NCI-H510A treated with DMSO at 0.1 percent for 48 hours (cell line): Measurements from ENCODE around the gene REEP6.

Experiments used
- DNase-seq: peaks from one replicate; lab custom pipeline; 2025; lab: John Stamatoyannopoulos, UW

The REEP6 gene

GRCh38 chr19:1456121-1456900, 34.7 kb upstream of the REEP6 start:
- DNase-seq: no peak

- DNase-seq: no peak
These were observed 33.8 kb upstream of the REEP6 start for GRCh38 chr19:1457031-1457739.

GRCh38 chr19:1457892-1458291, 33.1 kb upstream of the REEP6 start:
- DNase-seq: no peak

GRCh38 chr19:1459479-1459878, 31.5 kb upstream of the REEP6 start:
- no peak for DNase-seq

- DNase-seq: no peak
These were observed 30.7 kb upstream of the REEP6 start for GRCh38 chr19:1460033-1460995.

GRCh38 chr19:1461862-1462261, 29.1 kb upstream of the REEP6 start:
- no peak for DNase-seq

GRCh38 chr19:1465191-1466016, 25.6 kb upstream of the REEP6 start:
- DNase-seq: no peak

- DNase-seq: no peak
These were observed 24.9 kb upstream of the REEP6 start for GRCh38 chr19:1466018-1466460.

GRCh38 chr19:1466461-1467214, 24.3 kb upstream of the REEP6 start:
- no peak for DNase-seq

- DNase-seq: no peak
These were observed 23.8 kb upstream of the REEP6 start for GRCh38 chr19:1467215-1467489.

- DNase-seq: no peak
These were observed 23.3 kb upstream of the REEP6 start for GRCh38 chr19:1467490-1468273.

- no peak for DNase-seq
These were observed 22.6 kb upstream of the REEP6 start for GRCh38 chr19:1468274-1468820.

- DNase-seq: no peak
These were observed 22.1 kb upstream of the REEP6 start for GRCh38 chr19:1468821-1469254.

- DNase-seq: no peak
These were observed 21.5 kb upstream of the REEP6 start for GRCh38 chr19:1469255-1470054.

- no peak for DNase-seq
These were observed 21.0 kb upstream of the REEP6 start for GRCh38 chr19:1470055-1470304.

GRCh38 chr19:1470305-1471009, 20.5 kb upstream of the REEP6 start:
- DNase-seq: no peak

- DNase-seq: no peak
These were observed 19.9 kb upstream of the REEP6 start for GRCh38 chr19:1471010-1471514.

- no peak for DNase-seq
These were observed 19.3 kb upstream of the REEP6 start for GRCh38 chr19:1471515-1472160.
